SK-N-SH treated with all-trans-retinoic acid at 6 μM for 48 hours (cell line): ENCODE data around the gene ZNF618.

Experiments
- ARNTL ChIP-seq: fragments of 450-650 bp; formaldehyde crosslinking; IDR thresholded peaks from 2 replicates; pipeline ENCODE4 v1.5.0; 2020; ENCODE audit warnings: low read depth, mild to moderate bottlenecking, moderate library complexity, borderline replicate concordance
- BACH2 ChIP-seq: fragments of 250-450 bp; sonication (Bioruptor Pico); IDR thresholded peaks from 2 replicates; pipeline ENCODE4 v1.9.0; 2021; ENCODE audit warnings: mild to moderate bottlenecking, borderline replicate concordance
- ESRRG ChIP-seq: fragments of 250-450 bp; sonication (Bioruptor Pico); IDR thresholded peaks from 2 replicates; pipeline ENCODE4 v1.6.1; 2021; ENCODE audit warnings: mild to moderate bottlenecking
- GLIS3 ChIP-seq: fragments of 250-450 bp; sonication (Bioruptor Pico); IDR thresholded peaks from 2 replicates; pipeline ENCODE4 v1.5.0; 2020; ENCODE audit warnings: mild to moderate bottlenecking, moderate library complexity
- OSR1 ChIP-seq: fragments of 250-450 bp; sonication (Bioruptor Pico); IDR thresholded peaks from 2 replicates; pipeline ENCODE4 v1.8.0; 2022; ENCODE audit warnings: moderate library complexity, mild to moderate bottlenecking, inconsistent platforms
- POU6F1 ChIP-seq: fragments of 250-450 bp; sonication (Bioruptor Pico); IDR thresholded peaks from 2 replicates; pipeline ENCODE4 v1.8.0; 2021; ENCODE audit warnings: low read depth, mild to moderate bottlenecking, moderate library complexity, borderline replicate concordance
- RARB ChIP-seq: fragments of 250-450 bp; sonication (Bioruptor Pico); IDR thresholded peaks from 2 replicates; pipeline ENCODE4 v1.8.0; 2021; ENCODE audit warnings: mild to moderate bottlenecking, moderate library complexity
- ZFP3 ChIP-seq: fragments of 250-450 bp; sonication (Bioruptor Pico); IDR thresholded peaks from 2 replicates; pipeline ENCODE4 v1.5.0; 2020; ENCODE audit warnings: mild to moderate bottlenecking, moderate library complexity
- ZNF565 ChIP-seq: fragments of 450-650 bp; formaldehyde crosslinking; conservative IDR thresholded peaks from 2 replicates; pipeline ENCODE4 v1.5.0; 2020; ENCODE audit warnings: low read depth, mild to moderate bottlenecking, moderate library complexity
- TF ChIP-seq, protein P1 (sequence below): fragments of 250-450 bp; sonication (Bioruptor Pico); IDR thresholded peaks from 2 replicates; pipeline ENCODE4 v1.8.0; 2020; ENCODE audit warnings: mild to moderate bottlenecking, moderate library complexity, borderline replicate concordance
- TF ChIP-seq, protein P2 (sequence below): fragments of 250-450 bp; sonication (Bioruptor Pico); IDR thresholded peaks from 2 replicates; pipeline ENCODE4 v1.5.0; 2020; ENCODE audit warnings: mild to moderate bottlenecking, moderate library complexity

DNA sequence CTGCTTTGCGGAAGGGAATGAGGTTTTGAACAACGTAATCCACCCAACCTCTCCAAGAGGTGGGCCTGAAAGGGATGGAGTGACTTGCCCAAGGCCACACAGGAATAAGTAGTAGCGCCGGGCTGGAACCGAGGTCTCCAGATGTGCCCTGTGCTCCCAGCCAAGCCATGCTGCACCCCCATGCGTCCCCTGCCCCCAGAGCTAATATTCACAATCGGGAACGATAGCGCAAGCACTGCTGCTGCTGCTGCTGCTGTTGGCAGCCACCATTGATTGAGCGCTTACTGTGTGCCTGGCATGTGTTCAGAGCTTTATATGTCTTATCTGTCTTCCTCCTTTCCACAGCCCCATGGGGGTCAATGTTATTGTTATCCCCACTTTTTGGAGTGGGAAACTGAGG is 158.1 kb downstream of the ZNF618 start:
- TF ChIP-seq ZFP3, result no peak
- TF ChIP-seq, protein P1, sequence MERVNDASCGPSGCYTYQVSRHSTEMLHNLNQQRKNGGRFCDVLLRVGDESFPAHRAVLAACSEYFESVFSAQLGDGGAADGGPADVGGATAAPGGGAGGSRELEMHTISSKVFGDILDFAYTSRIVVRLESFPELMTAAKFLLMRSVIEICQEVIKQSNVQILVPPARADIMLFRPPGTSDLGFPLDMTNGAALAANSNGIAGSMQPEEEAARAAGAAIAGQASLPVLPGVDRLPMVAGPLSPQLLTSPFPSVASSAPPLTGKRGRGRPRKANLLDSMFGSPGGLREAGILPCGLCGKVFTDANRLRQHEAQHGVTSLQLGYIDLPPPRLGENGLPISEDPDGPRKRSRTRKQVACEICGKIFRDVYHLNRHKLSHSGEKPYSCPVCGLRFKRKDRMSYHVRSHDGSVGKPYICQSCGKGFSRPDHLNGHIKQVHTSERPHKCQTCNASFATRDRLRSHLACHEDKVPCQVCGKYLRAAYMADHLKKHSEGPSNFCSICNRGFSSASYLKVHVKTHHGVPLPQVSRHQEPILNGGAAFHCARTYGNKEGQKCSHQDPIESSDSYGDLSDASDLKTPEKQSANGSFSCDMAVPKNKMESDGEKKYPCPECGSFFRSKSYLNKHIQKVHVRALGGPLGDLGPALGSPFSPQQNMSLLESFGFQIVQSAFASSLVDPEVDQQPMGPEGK, result no peak
- no peak for TF ChIP-seq ZNF565 (CRISPR knock-in tag)
- TF ChIP-seq POU6F1 (CRISPR knock-in tag), result no peak
- TF ChIP-seq, protein P2, sequence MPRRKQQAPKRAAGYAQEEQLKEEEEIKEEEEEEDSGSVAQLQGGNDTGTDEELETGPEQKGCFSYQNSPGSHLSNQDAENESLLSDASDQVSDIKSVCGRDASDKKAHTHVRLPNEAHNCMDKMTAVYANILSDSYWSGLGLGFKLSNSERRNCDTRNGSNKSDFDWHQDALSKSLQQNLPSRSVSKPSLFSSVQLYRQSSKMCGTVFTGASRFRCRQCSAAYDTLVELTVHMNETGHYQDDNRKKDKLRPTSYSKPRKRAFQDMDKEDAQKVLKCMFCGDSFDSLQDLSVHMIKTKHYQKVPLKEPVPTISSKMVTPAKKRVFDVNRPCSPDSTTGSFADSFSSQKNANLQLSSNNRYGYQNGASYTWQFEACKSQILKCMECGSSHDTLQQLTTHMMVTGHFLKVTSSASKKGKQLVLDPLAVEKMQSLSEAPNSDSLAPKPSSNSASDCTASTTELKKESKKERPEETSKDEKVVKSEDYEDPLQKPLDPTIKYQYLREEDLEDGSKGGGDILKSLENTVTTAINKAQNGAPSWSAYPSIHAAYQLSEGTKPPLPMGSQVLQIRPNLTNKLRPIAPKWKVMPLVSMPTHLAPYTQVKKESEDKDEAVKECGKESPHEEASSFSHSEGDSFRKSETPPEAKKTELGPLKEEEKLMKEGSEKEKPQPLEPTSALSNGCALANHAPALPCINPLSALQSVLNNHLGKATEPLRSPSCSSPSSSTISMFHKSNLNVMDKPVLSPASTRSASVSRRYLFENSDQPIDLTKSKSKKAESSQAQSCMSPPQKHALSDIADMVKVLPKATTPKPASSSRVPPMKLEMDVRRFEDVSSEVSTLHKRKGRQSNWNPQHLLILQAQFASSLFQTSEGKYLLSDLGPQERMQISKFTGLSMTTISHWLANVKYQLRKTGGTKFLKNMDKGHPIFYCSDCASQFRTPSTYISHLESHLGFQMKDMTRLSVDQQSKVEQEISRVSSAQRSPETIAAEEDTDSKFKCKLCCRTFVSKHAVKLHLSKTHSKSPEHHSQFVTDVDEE (CRISPR knock-in tag), result no peak
- no peak for TF ChIP-seq OSR1 (CRISPR knock-in tag)
- no peak for TF ChIP-seq ESRRG (CRISPR knock-in tag)
- TF ChIP-seq RARB (CRISPR knock-in tag), result no peak
- TF ChIP-seq ARNTL, result no peak
- TF ChIP-seq GLIS3 (CRISPR knock-in tag), result no peak
- no peak for TF ChIP-seq BACH2
